GM19043 (cell line): ENCODE measurements around the gene ACYP2.

Experiments
- ATAC-seq: cut with Tn5 transposase; IDR thresholded peaks from one replicate; pipeline ENCODE4 v1.9.1; 2021; ENCODE audit warnings: low read depth; ENCODE audit not compliant: unreplicated experiment

ACYP2 gene

GRCh38 chr2:54148391-54148790 lies 33.0 kb downstream of the ACYP2 start:
- ATAC-seq = no peak

GRCh38 chr2:54149638-54150441 lies 34.4 kb downstream of the ACYP2 start:
- no peak for ATAC-seq

GRCh38 chr2:54158311-54158710 lies 42.9 kb downstream of the ACYP2 start:
- no peak for ATAC-seq

- ATAC-seq = no peak
Observed at GRCh38 chr2:54161660-54162424, 46.4 kb downstream of the ACYP2 start.

- ATAC-seq = no peak
Observed at GRCh38 chr2:54164106-54164505, 48.7 kb downstream of the ACYP2 start.

GRCh38 chr2:54166121-54166773 lies 50.8 kb downstream of the ACYP2 start:
- ATAC-seq = no peak

- ATAC-seq = no peak
Observed at GRCh38 chr2:54176577-54176976, 61.2 kb downstream of the ACYP2 start.

- ATAC-seq = no peak
Observed at GRCh38 chr2:54183281-54183680, 67.9 kb downstream of the ACYP2 start.

- no peak for ATAC-seq
Observed at GRCh38 chr2:54183972-54184371, 68.6 kb downstream of the ACYP2 start.

GRCh38 chr2:54185105-54185504 lies 69.7 kb downstream of the ACYP2 start:
- no peak for ATAC-seq

- no peak for ATAC-seq
Observed at GRCh38 chr2:54187331-54187730, 71.9 kb downstream of the ACYP2 start.

GRCh38 chr2:54189539-54189938 lies 74.1 kb downstream of the ACYP2 start:
- no peak for ATAC-seq

GRCh38 chr2:54191361-54192135 lies 76.1 kb downstream of the ACYP2 start:
- ATAC-seq = no peak

GRCh38 chr2:54194761-54195750 lies 79.6 kb downstream of the ACYP2 start:
- no peak for ATAC-seq

GRCh38 chr2:54196646-54197045 lies 81.2 kb downstream of the ACYP2 start:
- no peak for ATAC-seq

GRCh38 chr2:54204476-54204875 lies 89.1 kb downstream of the ACYP2 start:
- ATAC-seq = no peak

GRCh38 chr2:54206596-54206995 lies 91.2 kb downstream of the ACYP2 start:
- no peak for ATAC-seq

- ATAC-seq = no peak
Observed at GRCh38 chr2:54207666-54208195, 92.3 kb downstream of the ACYP2 start.
